ENCODE results near the gene NBPF4. TPM values are rescaled to one million over a fixed set of nuclear protein-coding genes. Genes with fewer than 3 reads are reported as not detected.
"Not testable (repeated sequence)": the region's sequence is repeated elsewhere in the genome, so short reads cannot be mapped to it uniquely, and the experiment has no call there.

Gene NBPF4
- polyA plus RNA-seq, 4 donors = not detected

- not testable (repeated sequence) for DNase-seq (ENCODE audit: low read depth in 4 of 4, low spot score in 2 of 4)
Observed at GRCh38 chr1:108214641-108215465, 29.0 kb downstream of the NBPF4 start.

GRCh38 chr1:108211014-108211413 lies 32.9 kb downstream of the NBPF4 start:
- no peak for DNase-seq (ENCODE audit: low read depth in 4 of 4, low spot score in 2 of 4)

GRCh38 chr1:108209456-108210108 lies 34.3 kb downstream of the NBPF4 start:
- DNase-seq (ENCODE audit: low read depth in 4 of 4, low spot score in 2 of 4) = no peak

GRCh38 chr1:108208724-108209446 lies 35.0 kb downstream of the NBPF4 start:
- no peak for DNase-seq (ENCODE audit: low read depth in 4 of 4, low spot score in 2 of 4)

- not testable (repeated sequence) for DNase-seq (ENCODE audit: low read depth in 4 of 4, low spot score in 2 of 4)
Observed at GRCh38 chr1:108203582-108203981, 40.3 kb downstream of the NBPF4 start.

- no peak for DNase-seq (ENCODE audit: low read depth in 4 of 4, low spot score in 2 of 4)
Observed at GRCh38 chr1:108201687-108202086, 42.2 kb downstream of the NBPF4 start.

GRCh38 chr1:108200687-108201051 lies 43.2 kb downstream of the NBPF4 start:
- DNase-seq (ENCODE audit: low read depth in 4 of 4, low spot score in 2 of 4) = peak in 2 of 4 donors; percentile 24 to 60

- DNase-seq (ENCODE audit: low read depth in 4 of 4, low spot score in 2 of 4) = peak; percentile 52 to 78 (median 69)
Observed at GRCh38 chr1:108199781-108200686, 43.8 kb downstream of the NBPF4 start, which contains the start of gene SLC25A24. TSS of gene SLC25A24 (minus strand) at chr1:108200343. CDS start at chr1:108200138, 205 bp downstream.

GRCh38 chr1:108199201-108199691 lies 44.6 kb downstream of the NBPF4 start:
- DNase-seq (ENCODE audit: low read depth in 4 of 4, low spot score in 2 of 4) = peak; percentile 27 to 67 (median 36)

GRCh38 chr1:108194051-108194450 lies 49.8 kb downstream of the NBPF4 start:
- DNase-seq (ENCODE audit: low read depth in 4 of 4, low spot score in 2 of 4) = no peak

- DNase-seq (ENCODE audit: low read depth in 4 of 4, low spot score in 2 of 4) = no peak
Observed at GRCh38 chr1:108193333-108193732, 50.5 kb downstream of the NBPF4 start.

- no peak for DNase-seq (ENCODE audit: low read depth in 4 of 4, low spot score in 2 of 4)
Observed at GRCh38 chr1:108192581-108192980, 51.3 kb downstream of the NBPF4 start.

GRCh38 chr1:108190686-108191416 lies 53.0 kb downstream of the NBPF4 start:
- DNase-seq (ENCODE audit: low read depth in 4 of 4, low spot score in 2 of 4) = no peak

GRCh38 chr1:108190001-108190634 lies 53.8 kb downstream of the NBPF4 start:
- no peak for DNase-seq (ENCODE audit: low read depth in 4 of 4, low spot score in 2 of 4)

GRCh38 chr1:108188801-108189200 lies 55.1 kb downstream of the NBPF4 start:
- DNase-seq (ENCODE audit: low read depth in 4 of 4, low spot score in 2 of 4) = no peak

- no peak for DNase-seq (ENCODE audit: low read depth in 4 of 4, low spot score in 2 of 4)
Observed at GRCh38 chr1:108182959-108183700, 60.7 kb downstream of the NBPF4 start.

GRCh38 chr1:108179018-108179417 lies 64.9 kb downstream of the NBPF4 start:
- no peak for DNase-seq (ENCODE audit: low read depth in 4 of 4, low spot score in 2 of 4)

All from left renal cortex interstitium (tissue), 4 donors.